ENCODE data around the gene HNRNPH1. TPM values are rescaled to one million over a fixed set of nuclear protein-coding genes. Genes with fewer than 3 reads are reported as not detected.

The HNRNPH1 gene
- total RNA-seq, 1 donor from 2014 or later = 1,021 TPM

- TF ChIP-seq CTCF (IDR thresholded peaks at IDR 0.05; ENCODE audit: partially characterized antibody, unreplicated experiment) = no peak
- Mint-ChIP-seq H3K9me3 (ENCODE audit: unreplicated experiment) (peaks cover 17% of the 10 kb centered on the region), H3K36me3 (ENCODE audit: unreplicated experiment) (peaks cover 9% of the 10 kb centered on the region), H3K27ac (ENCODE audit: unreplicated experiment) (peak overlapping the region; percentile 98), H3K4me3 (ENCODE audit: unreplicated experiment) (peak overlapping the region; percentile 91), H3K27me3 (ENCODE audit: unreplicated experiment) (peaks cover 16% of the 10 kb centered on the region), H3K4me1 (ENCODE audit: low read depth, unreplicated experiment) (peaks cover 16% of the 10 kb centered on the region)
- DNase-seq = no peak
Measured at GRCh38 chr5:179624841-179625271, 1.4 kb upstream of the HNRNPH1 start.

GRCh38 chr5:179623906-179624741 is 653 bp upstream of the HNRNPH1 start:
- Mint-ChIP-seq H3K27me3 (ENCODE audit: unreplicated experiment) (peaks cover 16% of the 10 kb centered on the region), H3K4me1 (ENCODE audit: low read depth, unreplicated experiment) (peaks cover 18% of the 10 kb centered on the region), H3K27ac (ENCODE audit: unreplicated experiment) (peak overlapping the region; percentile 98), H3K36me3 (ENCODE audit: unreplicated experiment) (peaks cover 9% of the 10 kb centered on the region), H3K9me3 (ENCODE audit: unreplicated experiment) (peaks cover 17% of the 10 kb centered on the region), H3K4me3 (ENCODE audit: unreplicated experiment) (peak overlapping the region; percentile 91)
- peak; percentile 34 for DNase-seq
- no peak for TF ChIP-seq CTCF (IDR thresholded peaks at IDR 0.05; ENCODE audit: partially characterized antibody, unreplicated experiment)

DNA sequence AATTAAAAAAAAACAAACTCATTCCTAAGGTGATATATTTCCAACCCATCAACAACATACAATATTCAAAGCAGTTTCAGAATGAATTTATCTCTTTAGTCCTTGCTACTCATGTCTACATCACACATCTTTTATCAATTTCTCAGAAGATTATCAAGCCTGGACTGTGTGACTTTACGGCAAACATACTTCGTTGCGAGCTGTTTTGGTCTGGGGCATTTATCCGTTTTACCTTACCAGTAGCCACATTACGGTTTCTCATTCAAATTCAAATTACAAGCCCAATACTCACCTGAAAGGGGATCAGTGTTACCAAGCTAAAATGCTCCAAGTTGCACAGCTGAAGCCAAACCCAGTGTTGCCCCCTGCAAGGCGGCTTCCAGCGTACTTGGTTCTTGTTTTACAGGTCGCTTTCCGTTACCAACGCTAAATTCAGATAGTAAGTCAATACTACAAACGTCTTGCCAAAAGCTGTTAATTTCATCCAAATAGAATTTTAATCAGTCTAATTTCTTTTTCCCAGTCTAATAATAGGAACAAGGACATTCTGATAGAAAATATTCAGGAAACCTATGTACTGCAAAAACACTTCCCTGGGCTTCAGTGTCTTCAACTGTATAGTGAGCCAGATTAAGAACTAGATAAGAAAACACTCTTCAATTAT is 1.8 kb downstream of the HNRNPH1 start:
- Mint-ChIP-seq H3K9me3 (ENCODE audit: unreplicated experiment) (peaks cover 17% of the 10 kb centered on the region), H3K27me3 (ENCODE audit: unreplicated experiment) (peaks cover 18% of the 10 kb centered on the region), H3K4me3 (ENCODE audit: unreplicated experiment) (peak overlapping the region; percentile 97), H3K4me1 (ENCODE audit: low read depth, unreplicated experiment) (peaks cover 32% of the 10 kb centered on the region), H3K36me3 (ENCODE audit: unreplicated experiment) (peaks cover 9% of the 10 kb centered on the region), H3K27ac (ENCODE audit: unreplicated experiment) (peak overlapping the region; percentile 63)
- no peak for TF ChIP-seq CTCF (IDR thresholded peaks at IDR 0.05; ENCODE audit: partially characterized antibody, unreplicated experiment)
- no peak for DNase-seq

GRCh38 chr5:179620703-179621350 is 2.6 kb downstream of the HNRNPH1 start:
- peaks cover 17% of the 10 kb centered on the region for H3K9me3 Mint-ChIP-seq (ENCODE audit: unreplicated experiment)
- peak overlapping the region; percentile 97 for H3K4me3 Mint-ChIP-seq (ENCODE audit: unreplicated experiment)
- no peak overlapping the region for H3K27ac Mint-ChIP-seq (ENCODE audit: unreplicated experiment)
- TF ChIP-seq CTCF (IDR thresholded peaks at IDR 0.05; ENCODE audit: partially characterized antibody, unreplicated experiment) = no peak
- DNase-seq = no peak
- H3K27me3 Mint-ChIP-seq (ENCODE audit: unreplicated experiment) = peaks cover 18% of the 10 kb centered on the region
- H3K36me3 Mint-ChIP-seq (ENCODE audit: unreplicated experiment) = peaks cover 9% of the 10 kb centered on the region
- H3K4me1 Mint-ChIP-seq (ENCODE audit: low read depth, unreplicated experiment) = peaks cover 32% of the 10 kb centered on the region
